ENCODE results near the gene CAMTA2.

Gene CAMTA2

DNA sequence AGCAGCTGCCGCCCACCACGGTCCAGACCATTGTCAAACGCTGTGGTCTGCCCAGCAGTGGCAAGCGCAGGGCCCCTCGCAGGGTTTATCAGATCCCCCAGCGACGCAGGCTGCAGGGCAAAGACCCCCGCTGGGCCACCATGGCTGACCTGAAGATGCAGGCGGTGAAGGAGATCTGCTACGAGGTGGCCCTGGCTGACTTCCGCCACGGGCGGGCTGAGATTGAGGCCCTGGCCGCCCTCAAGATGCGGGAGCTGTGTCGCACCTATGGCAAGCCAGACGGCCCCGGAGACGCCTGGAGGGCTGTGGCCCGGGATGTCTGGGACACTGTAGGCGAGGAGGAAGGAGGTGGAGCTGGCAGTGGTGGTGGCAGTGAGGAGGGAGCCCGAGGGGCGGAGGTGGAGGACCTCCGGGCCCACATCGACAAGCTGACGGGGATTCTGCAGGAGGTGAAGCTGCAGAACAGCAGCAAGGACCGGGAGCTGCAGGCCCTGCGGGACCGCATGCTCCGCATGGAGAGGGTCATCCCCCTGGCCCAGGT, 34.8 kb upstream of the CAMTA2 start:
- Histone ChIP-seq H3K36me3 (replicated peaks; ENCODE audit: insufficient read depth, low read length) (no peaks in the 10 kb centered on the region), H3K9ac (ENCODE audit: low read length) (no peak overlapping the region)

DNA sequence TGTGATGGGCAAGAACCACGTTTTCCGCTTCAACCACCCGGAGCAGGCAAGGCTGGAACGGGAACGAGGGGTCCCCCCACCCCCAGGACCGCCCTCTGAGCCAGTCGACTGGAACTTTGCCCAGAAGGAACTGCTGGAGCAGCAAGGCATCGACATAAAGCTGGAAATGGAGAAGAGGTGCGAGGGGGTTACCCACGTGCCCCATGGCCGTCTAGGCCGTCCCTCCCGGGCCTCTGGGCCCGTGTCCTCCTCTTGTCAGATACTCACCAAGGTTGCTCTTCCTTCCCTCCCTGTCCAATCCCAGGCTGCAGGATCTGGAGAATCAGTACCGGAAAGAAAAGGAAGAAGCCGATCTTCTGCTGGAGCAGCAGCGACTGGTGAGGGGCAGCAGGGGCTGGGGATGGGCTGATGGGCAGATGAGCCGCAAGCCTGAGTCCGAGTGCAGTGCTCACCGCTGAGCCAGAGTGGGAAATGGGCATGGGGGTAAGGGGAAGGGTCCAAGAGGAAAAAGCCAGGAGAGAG, 33.1 kb upstream of the CAMTA2 start:
- Histone ChIP-seq H2AFZ (ENCODE audit: low read length) (no peak overlapping the region), H3K4me1 (ENCODE audit: low read length) (no peaks in the 10 kb centered on the region), H3K27me3 (replicated peaks; ENCODE audit: insufficient read depth, low read length) (no peaks in the 10 kb centered on the region), H4K20me1 (ENCODE audit: insufficient read depth, low read length) (no peaks in the 10 kb centered on the region), H3K27ac (ENCODE audit: low read length) (no peak overlapping the region), H3K4me3 (ENCODE audit: low read length) (no peak overlapping the region), H3K79me2 (ENCODE audit: low read length) (no peaks in the 10 kb centered on the region), H3K4me2 (ENCODE audit: low read depth, low read length) (no peak overlapping the region), H3K9me3 (replicated peaks; ENCODE audit: insufficient read depth, low read length) (no peaks in the 10 kb centered on the region), H3K9me2 (replicated peaks; ENCODE audit: insufficient read depth, low read length) (no peaks in the 10 kb centered on the region), H3K36me3 (replicated peaks; ENCODE audit: insufficient read depth, low read length) (no peaks in the 10 kb centered on the region), H3K9ac (ENCODE audit: low read length) (no peak overlapping the region), H3F3A (ENCODE audit: insufficient read depth, low read length) (no peaks in the 10 kb centered on the region)
- TF ChIP-seq EZH2 (optimal IDR thresholded peaks at IDR 0.05; ENCODE audit: low read depth, low read length) (no peak), EZH2phosphoT487 (IDR thresholded peaks at IDR 0.05; ENCODE audit: low read length) (no peak), CTCF (IDR thresholded peaks at IDR 0.05; ENCODE audit: low read length) (no peak)
- DNase-seq: no peak

More for the DNA sequence above, 34.8 kb upstream of the CAMTA2 start:
- H2AFZ ChIP-seq (ENCODE audit: low read length): no peak overlapping the region
- H3K4me3 ChIP-seq (ENCODE audit: low read length): no peak overlapping the region
- H3K79me2 ChIP-seq (ENCODE audit: low read length): no peaks in the 10 kb centered on the region
- H3F3A ChIP-seq (ENCODE audit: insufficient read depth, low read length): no peaks in the 10 kb centered on the region
- no peak for DNase-seq
- no peaks in the 10 kb centered on the region for H3K9me3 ChIP-seq (replicated peaks; ENCODE audit: insufficient read depth, low read length)
- H3K9me2 ChIP-seq (replicated peaks; ENCODE audit: insufficient read depth, low read length): no peaks in the 10 kb centered on the region
- no peaks in the 10 kb centered on the region for H3K4me1 ChIP-seq (ENCODE audit: low read length)
- no peaks in the 10 kb centered on the region for H3K27me3 ChIP-seq (replicated peaks; ENCODE audit: insufficient read depth, low read length)
- TF ChIP-seq EZH2phosphoT487 (IDR thresholded peaks at IDR 0.05; ENCODE audit: low read length): no peak
- no peak for TF ChIP-seq CTCF (IDR thresholded peaks at IDR 0.05; ENCODE audit: low read length)
- no peak for TF ChIP-seq EZH2 (optimal IDR thresholded peaks at IDR 0.05; ENCODE audit: low read depth, low read length)
- H3K27ac ChIP-seq (ENCODE audit: low read length): no peak overlapping the region
- H4K20me1 ChIP-seq (ENCODE audit: insufficient read depth, low read length): no peaks in the 10 kb centered on the region
- no peak overlapping the region for H3K4me2 ChIP-seq (ENCODE audit: low read depth, low read length)

DNA sequence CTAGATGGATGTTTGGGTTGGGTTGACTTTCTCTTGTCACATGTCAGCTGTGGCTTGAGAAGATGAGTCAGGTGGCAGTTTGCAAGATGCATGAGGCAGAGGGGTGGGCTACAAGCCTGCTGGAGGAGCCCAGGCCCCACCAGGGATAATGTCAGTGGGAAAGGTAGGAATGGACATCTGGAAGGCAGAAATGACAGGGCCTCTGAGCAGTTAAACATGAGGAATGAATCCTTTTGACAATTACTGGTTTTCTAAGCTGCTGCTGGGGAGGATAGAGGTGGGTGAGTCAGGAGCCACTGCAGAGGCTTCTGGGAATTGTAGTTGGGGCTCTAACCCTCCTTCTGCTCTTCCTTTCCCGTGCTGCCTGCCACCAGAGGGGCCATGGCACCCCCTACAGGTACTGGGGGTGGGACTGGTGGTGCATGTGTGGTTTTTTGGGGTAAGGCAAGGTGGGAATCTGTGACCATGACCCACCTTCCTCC, 32.0 kb upstream of the CAMTA2 start:
- H3K79me2 ChIP-seq (ENCODE audit: low read length): no peaks in the 10 kb centered on the region
- H3K4me1 ChIP-seq (ENCODE audit: low read length): no peaks in the 10 kb centered on the region
- H3K9me2 ChIP-seq (replicated peaks; ENCODE audit: insufficient read depth, low read length): no peaks in the 10 kb centered on the region
- no peak overlapping the region for H3K4me2 ChIP-seq (ENCODE audit: low read depth, low read length)
- no peak overlapping the region for H3K9ac ChIP-seq (ENCODE audit: low read length)
- H3K9me3 ChIP-seq (replicated peaks; ENCODE audit: insufficient read depth, low read length): no peaks in the 10 kb centered on the region
- no peak for DNase-seq
- H3K36me3 ChIP-seq (replicated peaks; ENCODE audit: insufficient read depth, low read length): no peaks in the 10 kb centered on the region
- no peaks in the 10 kb centered on the region for H3K27me3 ChIP-seq (replicated peaks; ENCODE audit: insufficient read depth, low read length)
- H4K20me1 ChIP-seq (ENCODE audit: insufficient read depth, low read length): no peaks in the 10 kb centered on the region
- H3K4me3 ChIP-seq (ENCODE audit: low read length): no peak overlapping the region
- no peak overlapping the region for H3K27ac ChIP-seq (ENCODE audit: low read length)
- H2AFZ ChIP-seq (ENCODE audit: low read length): no peak overlapping the region
- H3F3A ChIP-seq (ENCODE audit: insufficient read depth, low read length): no peaks in the 10 kb centered on the region
- TF ChIP-seq EZH2 (optimal IDR thresholded peaks at IDR 0.05; ENCODE audit: low read depth, low read length) (no peak), EZH2phosphoT487 (IDR thresholded peaks at IDR 0.05; ENCODE audit: low read length) (no peak), CTCF (IDR thresholded peaks at IDR 0.05; ENCODE audit: low read length) (no peak)
